DMS153 treated with DMSO at 0.1 percent for 48 hours (cell line): Measurements from ENCODE around the gene EP400.

ENCODE experiments used
- DNase-seq: peaks from one replicate; lab custom pipeline; 2025; ENCODE audit not compliant: unreplicated experiment; lab: John Stamatoyannopoulos, UW

EP400 gene

GRCh38 chr12:131912518-131913274, 37.0 kb upstream of the EP400 start:
- no peak for DNase-seq

- no peak for DNase-seq
Measured at GRCh38 chr12:131913666-131914065, 36.1 kb upstream of the EP400 start.

GRCh38 chr12:131914179-131914702, 35.5 kb upstream of the EP400 start:
- DNase-seq = no peak

GRCh38 chr12:131915000-131915689, 34.6 kb upstream of the EP400 start:
- DNase-seq = no peak

GRCh38 chr12:131915823-131916222, 33.9 kb upstream of the EP400 start:
- no peak for DNase-seq

GRCh38 chr12:131916306-131917138, 33.2 kb upstream of the EP400 start:
- DNase-seq = no peak

GRCh38 chr12:131917139-131917710, 32.5 kb upstream of the EP400 start:
- DNase-seq = no peak

GRCh38 chr12:131917711-131918306, 31.9 kb upstream of the EP400 start:
- DNase-seq = no peak

- DNase-seq = no peak
Measured at GRCh38 chr12:131918311-131919050, 31.3 kb upstream of the EP400 start.

GRCh38 chr12:131919051-131919347, 30.7 kb upstream of the EP400 start:
- no peak for DNase-seq

GRCh38 chr12:131919366-131920156, 30.2 kb upstream of the EP400 start:
- DNase-seq = no peak

- DNase-seq = no peak
Measured at GRCh38 chr12:131920157-131920508, 29.6 kb upstream of the EP400 start.

- no peak for DNase-seq
Measured at GRCh38 chr12:131920902-131921840, 28.6 kb upstream of the EP400 start.

- DNase-seq = no peak
Measured at GRCh38 chr12:131921866-131922769, 27.6 kb upstream of the EP400 start.

- DNase-seq = no peak
Measured at GRCh38 chr12:131922772-131923171, 27.0 kb upstream of the EP400 start.

- DNase-seq = no peak
Measured at GRCh38 chr12:131923260-131923659, 26.5 kb upstream of the EP400 start.
